ENCODE results near the gene RHBDD1.

DNA sequence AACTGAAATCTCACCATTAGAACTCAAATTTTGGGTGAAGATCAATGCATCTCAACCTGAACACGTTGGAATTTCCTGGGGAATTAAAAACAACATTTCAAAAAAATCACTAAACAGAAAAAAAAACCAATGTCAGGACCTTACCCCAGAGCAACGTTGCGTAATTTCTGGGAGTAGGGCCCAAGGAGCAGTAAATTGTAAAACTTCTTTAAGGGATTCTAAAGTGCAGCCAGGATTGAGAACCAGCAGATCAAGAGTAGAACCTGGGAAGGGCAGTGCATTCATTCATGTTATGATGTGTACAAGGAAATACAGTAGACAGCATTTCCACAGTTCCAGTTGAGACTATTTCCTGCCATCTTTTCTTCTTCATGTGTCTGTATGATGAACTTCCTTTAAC is 56.9 kb downstream of the RHBDD1 start:
- TF ChIP-seq, protein P1, sequence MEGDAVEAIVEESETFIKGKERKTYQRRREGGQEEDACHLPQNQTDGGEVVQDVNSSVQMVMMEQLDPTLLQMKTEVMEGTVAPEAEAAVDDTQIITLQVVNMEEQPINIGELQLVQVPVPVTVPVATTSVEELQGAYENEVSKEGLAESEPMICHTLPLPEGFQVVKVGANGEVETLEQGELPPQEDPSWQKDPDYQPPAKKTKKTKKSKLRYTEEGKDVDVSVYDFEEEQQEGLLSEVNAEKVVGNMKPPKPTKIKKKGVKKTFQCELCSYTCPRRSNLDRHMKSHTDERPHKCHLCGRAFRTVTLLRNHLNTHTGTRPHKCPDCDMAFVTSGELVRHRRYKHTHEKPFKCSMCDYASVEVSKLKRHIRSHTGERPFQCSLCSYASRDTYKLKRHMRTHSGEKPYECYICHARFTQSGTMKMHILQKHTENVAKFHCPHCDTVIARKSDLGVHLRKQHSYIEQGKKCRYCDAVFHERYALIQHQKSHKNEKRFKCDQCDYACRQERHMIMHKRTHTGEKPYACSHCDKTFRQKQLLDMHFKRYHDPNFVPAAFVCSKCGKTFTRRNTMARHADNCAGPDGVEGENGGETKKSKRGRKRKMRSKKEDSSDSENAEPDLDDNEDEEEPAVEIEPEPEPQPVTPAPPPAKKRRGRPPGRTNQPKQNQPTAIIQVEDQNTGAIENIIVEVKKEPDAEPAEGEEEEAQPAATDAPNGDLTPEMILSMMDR (conservative IDR thresholded peaks at IDR 0.05 in 1 of 2, IDR thresholded peaks at IDR 0.05 in 1 of 2; ENCODE audit: extremely low read depth in 1 of 2, insufficient read depth in 1 of 2, low read depth in 1 of 2, low read length in 2 of 2): no peak
- TF ChIP-seq EZH2 (IDR thresholded peaks at IDR 0.05; ENCODE audit: borderline replicate concordance, low read length): no peak
